ENCODE results near the gene SERBP1. TPM values are rescaled to one million over a fixed set of nuclear protein-coding genes. Genes with fewer than 3 reads are reported as not detected.
"Not testable (repeated sequence)": the region's sequence is repeated elsewhere in the genome, so short reads cannot be mapped to it uniquely, and the experiment has no call there.

Gene SERBP1
- 134 and 148 TPM in 2 replicates for total RNA-seq

GRCh38 chr1:67430358-67431155 lies at the start of gene SERBP1:
Gene SERBP1, minus strand, starts transcription at chr1:67430402. Its CDS starts 102 bp downstream, at chr1:67430300.
- peak; percentile 94 to 98 for DNase-seq (ENCODE audit: low read depth in 2 of 2)

- DNase-seq (ENCODE audit: low read depth in 2 of 2) = peak in 1 of 2 donors; percentile 46
These were observed 49.1 kb upstream of the SERBP1 start for GRCh38 chr1:67479146-67479891.

GRCh38 chr1:67476906-67477305 lies 46.7 kb upstream of the SERBP1 start:
- no peak for DNase-seq (ENCODE audit: low read depth in 2 of 2)

GRCh38 chr1:67476006-67476482 lies 45.8 kb upstream of the SERBP1 start:
- no peak for DNase-seq (ENCODE audit: low read depth in 2 of 2)

GRCh38 chr1:67472056-67472455 lies 41.9 kb upstream of the SERBP1 start:
- no peak for DNase-seq (ENCODE audit: low read depth in 2 of 2)

- peak in 1 of 2 donors; percentile 71 for DNase-seq (ENCODE audit: low read depth in 2 of 2)
These were observed 39.2 kb upstream of the SERBP1 start for GRCh38 chr1:67469431-67469830.

- DNase-seq (ENCODE audit: low read depth in 2 of 2) = peak in 1 of 2 donors; percentile 84
These were observed 38.0 kb upstream of the SERBP1 start for GRCh38 chr1:67468066-67468718.

GRCh38 chr1:67465375-67465774 lies 35.2 kb upstream of the SERBP1 start:
- peak in 1 of 2 donors; percentile 60 for DNase-seq (ENCODE audit: low read depth in 2 of 2)

GRCh38 chr1:67464746-67465145 lies 34.5 kb upstream of the SERBP1 start:
- no peak for DNase-seq (ENCODE audit: low read depth in 2 of 2)

GRCh38 chr1:67464058-67464457 lies 33.9 kb upstream of the SERBP1 start:
- DNase-seq (ENCODE audit: low read depth in 2 of 2) = no peak

- DNase-seq (ENCODE audit: low read depth in 2 of 2) = no peak
These were observed 33.2 kb upstream of the SERBP1 start for GRCh38 chr1:67463298-67463955.

- DNase-seq (ENCODE audit: low read depth in 2 of 2) = no peak
These were observed 30.7 kb upstream of the SERBP1 start for GRCh38 chr1:67460676-67461500.

- no peak for DNase-seq (ENCODE audit: low read depth in 2 of 2)
These were observed 28.9 kb upstream of the SERBP1 start for GRCh38 chr1:67459068-67459467.

GRCh38 chr1:67458663-67459062 lies 28.5 kb upstream of the SERBP1 start:
- no peak for DNase-seq (ENCODE audit: low read depth in 2 of 2)

- DNase-seq (ENCODE audit: low read depth in 2 of 2) = no peak
These were observed 27.0 kb upstream of the SERBP1 start for GRCh38 chr1:67457247-67457646.

- no peak for DNase-seq (ENCODE audit: low read depth in 2 of 2)
These were observed 21.6 kb upstream of the SERBP1 start for GRCh38 chr1:67451815-67452214.

GRCh38 chr1:67451356-67451755 lies 21.2 kb upstream of the SERBP1 start:
- no peak for DNase-seq (ENCODE audit: low read depth in 2 of 2)

GRCh38 chr1:67446893-67447292 lies 16.7 kb upstream of the SERBP1 start:
- DNase-seq (ENCODE audit: low read depth in 2 of 2) = peak in 1 of 2 donors; percentile 51

- DNase-seq (ENCODE audit: low read depth in 2 of 2) = not testable (repeated sequence)
These were observed 15.8 kb upstream of the SERBP1 start for GRCh38 chr1:67446014-67446413.

- DNase-seq (ENCODE audit: low read depth in 2 of 2) = no peak
These were observed 11.6 kb upstream of the SERBP1 start for GRCh38 chr1:67441739-67442281.

Measured in dermis microvascular lymphatic vessel endothelial cell (primary cell).